ENCODE results near the gene ST6GALNAC4. TPM values are rescaled to one million over a fixed set of nuclear protein-coding genes. Genes with fewer than 3 reads are reported as not detected.

The ST6GALNAC4 gene
- total and polyA plus RNA-seq, 10 of the 15 experiments (the other 5 are each of a cell fraction or from before 2014, with no cell fraction given): 4.2 to 63.2 (median 35.2) TPM

- TF ChIP-seq ZSCAN29 (IDR thresholded peaks at IDR 0.05) (no peak), ZBTB40 (IDR thresholded peaks at IDR 0.05; ENCODE audit: borderline replicate concordance) (no peak), RELA (IDR thresholded peaks at IDR 0.05; ENCODE audit: borderline replicate concordance, partially characterized antibody) (no peak), REST (IDR thresholded peaks at IDR 0.05; ENCODE audit: low read depth, low read length) (no peak), BCL11A (IDR thresholded peaks at IDR 0.05; ENCODE audit: low read depth, low read length) (no peak), ZZZ3 (IDR thresholded peaks at IDR 0.05; ENCODE audit: control insufficient read depth, insufficient read length, low read depth) (no peak), MTA3 (IDR thresholded peaks at IDR 0.05; ENCODE audit: borderline replicate concordance, low read length) (0 out of 2 replicates have a peak, but pooled peaks have one; percentile 37), TAF1 (IDR thresholded peaks at IDR 0.05; ENCODE audit: borderline replicate concordance, low read depth, low read length) (no peak), USF1 (IDR thresholded peaks at IDR 0.05; ENCODE audit: borderline replicate concordance, extremely low read length, insufficient read depth, low read depth, low read length) (no peak), JUNB (IDR thresholded peaks at IDR 0.05) (no peak), IRF4 (IDR thresholded peaks at IDR 0.05; ENCODE audit: low read depth, low read length) (no peak), ZNF384 (IDR thresholded peaks at IDR 0.05; ENCODE audit: borderline replicate concordance, low read depth, low read length) (no peak), PAX5 (IDR thresholded peaks at IDR 0.05; ENCODE audit: borderline replicate concordance, low read depth, low read length) (no peak), CHD4 (IDR thresholded peaks at IDR 0.05) (no peak), CREB1 (IDR thresholded peaks at IDR 0.05; ENCODE audit: low read depth) (0 out of 2 replicates have a peak, but pooled peaks have one; percentile 11), BRCA1 (IDR thresholded peaks at IDR 0.05; ENCODE audit: low read depth, low read length) (no peak)
- TF ChIP-seq, protein P1, sequence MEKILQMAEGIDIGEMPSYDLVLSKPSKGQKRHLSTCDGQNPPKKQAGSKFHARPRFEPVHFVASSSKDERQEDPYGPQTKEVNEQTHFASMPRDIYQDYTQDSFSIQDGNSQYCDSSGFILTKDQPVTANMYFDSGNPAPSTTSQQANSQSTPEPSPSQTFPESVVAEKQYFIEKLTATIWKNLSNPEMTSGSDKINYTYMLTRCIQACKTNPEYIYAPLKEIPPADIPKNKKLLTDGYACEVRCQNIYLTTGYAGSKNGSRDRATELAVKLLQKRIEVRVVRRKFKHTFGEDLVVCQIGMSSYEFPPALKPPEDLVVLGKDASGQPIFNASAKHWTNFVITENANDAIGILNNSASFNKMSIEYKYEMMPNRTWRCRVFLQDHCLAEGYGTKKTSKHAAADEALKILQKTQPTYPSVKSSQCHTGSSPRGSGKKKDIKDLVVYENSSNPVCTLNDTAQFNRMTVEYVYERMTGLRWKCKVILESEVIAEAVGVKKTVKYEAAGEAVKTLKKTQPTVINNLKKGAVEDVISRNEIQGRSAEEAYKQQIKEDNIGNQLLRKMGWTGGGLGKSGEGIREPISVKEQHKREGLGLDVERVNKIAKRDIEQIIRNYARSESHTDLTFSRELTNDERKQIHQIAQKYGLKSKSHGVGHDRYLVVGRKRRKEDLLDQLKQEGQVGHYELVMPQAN (conservative IDR thresholded peaks at IDR 0.05): no peak
Observed at GRCh38 chr9:127930231-127931091, 13.6 kb upstream of the ST6GALNAC4 start, which contains the start of gene PIP5KL1 (continued).
